ENCODE data around the gene FEM1A. TPM values are rescaled to one million over a fixed set of nuclear protein-coding genes. Genes with fewer than 3 reads are reported as not detected.
"Not testable (repeated sequence)": the region's sequence is repeated elsewhere in the genome, so short reads cannot be mapped to it uniquely, and the experiment has no call there.

FEM1A gene
- 7.8 and 12.5 TPM in 2 replicates for total RNA-seq (2014; rRNA removed; shearing (Covaris generic); ENCODE audit: low replicate concordance)

DNA sequence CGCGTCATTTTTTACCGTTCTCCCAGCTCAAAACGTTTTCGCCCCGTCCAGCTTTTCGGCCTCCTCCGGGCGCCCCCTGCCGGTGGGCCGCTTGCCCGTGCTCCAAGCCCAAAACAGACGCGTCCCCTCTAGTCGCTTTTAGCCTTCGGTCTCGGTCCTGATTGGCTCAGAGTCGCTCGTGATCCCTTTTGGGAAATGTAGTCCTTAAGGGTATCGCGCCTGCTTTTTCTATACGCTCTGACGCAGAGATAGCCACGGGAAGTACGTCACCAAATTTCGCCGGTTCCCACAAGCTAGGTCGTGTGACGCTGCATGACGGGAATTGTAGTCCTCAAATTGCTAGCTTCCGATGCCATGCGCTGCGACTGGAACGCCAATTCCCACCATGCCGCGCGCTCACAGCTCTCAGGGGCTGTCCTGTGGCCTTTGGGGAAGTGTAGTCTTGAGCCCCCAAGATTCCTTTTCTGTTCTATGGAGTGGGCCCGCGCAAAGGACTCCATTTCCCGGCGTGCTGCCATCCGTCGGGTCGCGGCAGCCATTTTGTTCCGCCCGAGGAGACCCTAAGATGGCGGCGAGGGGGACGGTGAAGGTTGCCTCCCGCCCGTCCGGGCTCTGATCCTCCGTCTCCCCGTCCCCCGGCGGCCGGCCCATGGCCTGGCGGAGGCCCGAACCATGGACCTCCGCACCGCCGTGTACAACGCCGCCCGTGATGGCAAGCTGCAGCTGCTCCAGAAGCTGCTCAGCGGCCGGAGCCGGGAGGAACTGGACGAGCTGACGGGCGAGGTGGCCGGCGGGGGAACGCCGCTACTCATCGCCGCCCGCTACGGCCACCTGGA lies at the start of gene FEM1A:
TSS of gene FEM1A (plus strand) at position 552 of the 836 bp plus-strand sequence. CDS start at position 673, 121 bp downstream.
- Histone ChIP-seq H3K36me3 (ENCODE audit: insufficient read depth, low read length) (peaks cover 5% of the 10 kb centered on the region), H3K27me3 (ENCODE audit: low read length) (no peaks in the 10 kb centered on the region), H3K9me2 (replicated peaks; ENCODE audit: insufficient read depth, low read length) (no peaks in the 10 kb centered on the region), H3K4me1 (ENCODE audit: low read length) (peaks cover 19% of the 10 kb centered on the region), H3K79me2 (ENCODE audit: low read length) (peaks cover 35% of the 10 kb centered on the region), H3K9ac (ENCODE audit: low read length) (peak within 1 kb of the TSS; percentile 83), H2AFZ (ENCODE audit: low read length) (peak within 1 kb of the TSS; percentile 80; the same call in 1 of the 2 replicates), H3K4me2 (ENCODE audit: low read depth, low read length, poor library complexity, severe bottlenecking) (peak within 1 kb of the TSS; percentile 98), H3K27ac (ENCODE audit: low read length) (peak within 1 kb of the TSS; percentile 49), H3K4me3 (ENCODE audit: low read length) (peak within 1 kb of the TSS; percentile 92), H4K20me1 (ENCODE audit: insufficient read depth, low read depth, low read length) (no peaks in the 10 kb centered on the region; the same call in 1 of the 2 replicates), H3K9me3 (ENCODE audit: low read length) (no peaks in the 10 kb centered on the region)
- DNase-seq: peak; percentile 100

GRCh38 chr19:4742723-4743646 lies 48.5 kb upstream of the FEM1A start:
- no peak overlapping the region for H3K27ac ChIP-seq (ENCODE audit: low read length)
- no peaks in the 10 kb centered on the region for H3K79me2 ChIP-seq (ENCODE audit: low read length)
- no peaks in the 10 kb centered on the region for H3K9me2 ChIP-seq (replicated peaks; ENCODE audit: insufficient read depth, low read length)
- H4K20me1 ChIP-seq (ENCODE audit: insufficient read depth, low read depth, low read length): no peaks in the 10 kb centered on the region
- no peak overlapping the region for H3K9ac ChIP-seq (ENCODE audit: low read length)
- H2AFZ ChIP-seq (ENCODE audit: low read length): no peak overlapping the region
- no peaks in the 10 kb centered on the region for H3K9me3 ChIP-seq (ENCODE audit: low read length)
- DNase-seq: no peak
- H3K36me3 ChIP-seq (ENCODE audit: insufficient read depth, low read length): no peaks in the 10 kb centered on the region
- H3K4me2 ChIP-seq (ENCODE audit: low read depth, low read length, poor library complexity, severe bottlenecking): no peak overlapping the region
- H3K4me1 ChIP-seq (ENCODE audit: low read length): peaks cover 10% of the 10 kb centered on the region
- no peaks in the 10 kb centered on the region for H3K27me3 ChIP-seq (ENCODE audit: low read length)
- H3K4me3 ChIP-seq (ENCODE audit: low read length): no peak overlapping the region

DNA sequence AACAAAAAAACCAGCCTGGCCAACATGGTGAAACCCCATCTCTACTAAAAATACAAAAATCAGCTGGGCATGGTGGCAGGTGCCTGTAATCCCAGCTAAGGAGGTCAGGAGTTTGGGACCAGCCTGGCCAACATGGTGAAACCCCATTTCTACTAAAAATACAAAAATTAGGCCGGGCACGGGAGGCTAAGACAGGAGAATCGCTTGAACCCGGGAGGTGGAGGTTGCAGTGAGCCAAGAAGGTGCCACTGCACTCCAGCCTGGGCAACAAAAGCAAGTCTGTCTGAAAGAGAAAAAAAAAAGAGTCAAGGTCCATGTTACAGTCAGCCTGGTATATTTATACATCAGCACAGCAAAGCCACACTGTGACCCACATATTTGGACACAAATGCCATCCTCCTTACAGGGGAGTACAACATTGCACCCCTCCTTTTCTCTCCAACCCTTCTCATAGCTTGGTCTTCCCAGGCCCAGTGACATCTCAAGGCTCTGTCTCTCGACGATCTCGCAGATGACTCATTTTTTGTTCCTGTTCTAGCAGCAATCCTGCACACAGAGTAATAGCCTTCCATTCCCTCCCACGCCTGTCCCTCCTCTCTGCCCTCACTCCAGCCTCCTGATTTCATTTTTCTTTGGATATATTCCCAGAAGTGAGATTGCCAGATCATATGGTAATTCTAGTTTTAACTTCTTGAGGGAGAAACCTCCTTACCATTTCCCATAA lies 46.9 kb upstream of the FEM1A start:
- Histone ChIP-seq H3K36me3 (ENCODE audit: insufficient read depth, low read length) (no peaks in the 10 kb centered on the region), H3K27ac (ENCODE audit: low read length) (no peak overlapping the region), H3K9me3 (ENCODE audit: low read length) (no peaks in the 10 kb centered on the region), H3K9me2 (replicated peaks; ENCODE audit: insufficient read depth, low read length) (no peaks in the 10 kb centered on the region), H3K27me3 (ENCODE audit: low read length) (no peaks in the 10 kb centered on the region), H3K4me2 (ENCODE audit: low read depth, low read length, poor library complexity, severe bottlenecking) (no peak overlapping the region), H3K4me1 (ENCODE audit: low read length) (no peaks in the 10 kb centered on the region), H3K4me3 (ENCODE audit: low read length) (no peak overlapping the region), H4K20me1 (ENCODE audit: insufficient read depth, low read depth, low read length) (no peaks in the 10 kb centered on the region), H2AFZ (ENCODE audit: low read length) (no peak overlapping the region), H3K79me2 (ENCODE audit: low read length) (no peaks in the 10 kb centered on the region), H3K9ac (ENCODE audit: low read length) (no peak overlapping the region)
- no peak for DNase-seq

GRCh38 chr19:4745175-4745574 lies 46.4 kb upstream of the FEM1A start:
- H4K20me1 ChIP-seq (ENCODE audit: insufficient read depth, low read depth, low read length); H3K9me2 ChIP-seq (replicated peaks; ENCODE audit: insufficient read depth, low read length); H3K4me3 ChIP-seq (ENCODE audit: low read length); H3K36me3 ChIP-seq (ENCODE audit: insufficient read depth, low read length); H3K79me2 ChIP-seq (ENCODE audit: low read length); H3K9me3 ChIP-seq (ENCODE audit: low read length); H3K27ac ChIP-seq (ENCODE audit: low read length); H2AFZ ChIP-seq (ENCODE audit: low read length); H3K9ac ChIP-seq (ENCODE audit: low read length); DNase-seq; H3K27me3 ChIP-seq (ENCODE audit: low read length); H3K4me1 ChIP-seq (ENCODE audit: low read length); H3K4me2 ChIP-seq (ENCODE audit: low read depth, low read length, poor library complexity, severe bottlenecking): not testable (repeated sequence)

DNA sequence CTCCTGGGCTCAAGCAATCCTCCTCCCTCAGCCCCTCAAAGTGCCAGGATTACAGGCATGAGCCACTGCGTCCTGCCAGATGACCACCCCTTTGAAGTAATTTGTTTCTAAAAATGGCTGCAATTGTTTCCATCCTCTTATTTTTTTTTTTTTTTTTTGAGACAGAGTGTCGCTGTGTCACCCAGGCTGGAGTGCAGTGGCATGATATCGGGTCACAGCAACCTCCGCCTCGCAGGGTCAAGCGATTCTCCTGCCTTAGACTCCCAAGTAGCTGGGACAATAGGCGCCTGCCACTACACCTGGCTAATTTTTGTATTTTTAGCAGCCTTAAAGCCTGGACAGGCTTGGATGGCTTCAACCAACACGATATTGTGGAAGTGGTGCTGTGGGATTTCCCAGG lies 45.5 kb upstream of the FEM1A start:
- Histone ChIP-seq H3K9me2 (replicated peaks; ENCODE audit: insufficient read depth, low read length) (no peaks in the 10 kb centered on the region), H3K79me2 (ENCODE audit: low read length) (no peaks in the 10 kb centered on the region), H2AFZ (ENCODE audit: low read length) (no peak overlapping the region), H3K4me2 (ENCODE audit: low read depth, low read length, poor library complexity, severe bottlenecking) (no peak overlapping the region), H3K27me3 (ENCODE audit: low read length) (no peaks in the 10 kb centered on the region), H3K27ac (ENCODE audit: low read length) (no peak overlapping the region), H4K20me1 (ENCODE audit: insufficient read depth, low read depth, low read length) (no peaks in the 10 kb centered on the region), H3K36me3 (ENCODE audit: insufficient read depth, low read length) (no peaks in the 10 kb centered on the region), H3K9me3 (ENCODE audit: low read length) (no peaks in the 10 kb centered on the region), H3K4me1 (ENCODE audit: low read length) (no peaks in the 10 kb centered on the region), H3K4me3 (ENCODE audit: low read length) (no peak overlapping the region), H3K9ac (ENCODE audit: low read length) (no peak overlapping the region)
- DNase-seq: no peak

DNA sequence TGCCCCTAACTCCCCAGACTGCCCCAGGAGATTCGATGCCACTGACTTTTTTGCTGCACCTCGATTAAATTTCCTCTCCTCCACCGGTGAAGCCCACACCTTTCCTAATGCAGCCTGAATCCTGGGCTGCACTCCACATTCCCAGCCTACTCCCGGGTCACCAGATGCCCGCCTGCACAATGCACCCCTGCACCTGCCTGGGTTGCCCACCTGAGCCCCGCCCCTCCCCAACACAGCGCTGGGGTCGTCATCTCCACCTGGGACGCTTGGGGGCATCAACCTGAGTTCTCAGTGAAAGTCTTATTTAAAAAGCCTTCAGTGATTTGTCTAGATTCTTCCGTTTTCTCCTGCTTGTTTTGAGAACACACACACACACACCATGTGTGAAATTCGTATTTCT lies 43.3 kb upstream of the FEM1A start:
- Histone ChIP-seq H3K27ac (ENCODE audit: low read length) (no peak overlapping the region), H4K20me1 (ENCODE audit: insufficient read depth, low read depth, low read length) (no peaks in the 10 kb centered on the region), H3K4me2 (ENCODE audit: low read depth, low read length, poor library complexity, severe bottlenecking) (no peak overlapping the region), H2AFZ (ENCODE audit: low read length) (no peak overlapping the region), H3K79me2 (ENCODE audit: low read length) (no peaks in the 10 kb centered on the region), H3K36me3 (ENCODE audit: insufficient read depth, low read length) (no peaks in the 10 kb centered on the region), H3K4me3 (ENCODE audit: low read length) (no peak overlapping the region), H3K27me3 (ENCODE audit: low read length) (no peaks in the 10 kb centered on the region), H3K9me2 (replicated peaks; ENCODE audit: insufficient read depth, low read length) (no peaks in the 10 kb centered on the region), H3K9ac (ENCODE audit: low read length) (no peak overlapping the region), H3K9me3 (ENCODE audit: low read length) (no peaks in the 10 kb centered on the region), H3K4me1 (ENCODE audit: low read length) (no peaks in the 10 kb centered on the region; the same call in 1 of the 2 replicates)
- no peak for DNase-seq

DNA sequence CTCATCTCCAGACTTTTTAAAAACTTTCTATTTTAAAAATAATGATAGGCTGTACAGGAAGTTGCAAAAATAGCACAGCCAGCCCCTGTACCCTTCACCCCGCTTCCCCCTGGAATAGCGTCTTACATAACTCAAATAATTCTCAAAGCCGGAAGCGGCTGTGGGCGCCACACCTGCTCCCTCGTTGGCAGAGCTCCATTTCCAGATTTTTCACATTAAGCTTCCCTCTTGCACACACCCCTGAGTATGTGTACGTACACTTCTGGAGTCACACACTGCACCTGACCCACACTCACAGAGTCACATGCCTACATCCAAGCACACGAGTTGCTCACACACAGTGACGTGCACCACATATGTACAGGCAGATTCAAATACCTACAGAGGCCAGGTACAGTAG lies 42.9 kb upstream of the FEM1A start:
- DNase-seq: no peak
- H3K36me3 ChIP-seq (ENCODE audit: insufficient read depth, low read length): no peaks in the 10 kb centered on the region
- H3K4me3 ChIP-seq (ENCODE audit: low read length): no peak overlapping the region
- H3K27ac ChIP-seq (ENCODE audit: low read length): no peak overlapping the region
- H3K79me2 ChIP-seq (ENCODE audit: low read length): no peaks in the 10 kb centered on the region
- H3K4me2 ChIP-seq (ENCODE audit: low read depth, low read length, poor library complexity, severe bottlenecking): no peak overlapping the region
- no peaks in the 10 kb centered on the region for H3K9me3 ChIP-seq (ENCODE audit: low read length)
- H3K9ac ChIP-seq (ENCODE audit: low read length): no peak overlapping the region
- no peaks in the 10 kb centered on the region for H3K9me2 ChIP-seq (replicated peaks; ENCODE audit: insufficient read depth, low read length)
- H4K20me1 ChIP-seq (ENCODE audit: insufficient read depth, low read depth, low read length): no peaks in the 10 kb centered on the region
- no peaks in the 10 kb centered on the region for H3K27me3 ChIP-seq (ENCODE audit: low read length)
- no peaks in the 10 kb centered on the region; the same call in 1 of the 2 replicates for H3K4me1 ChIP-seq (ENCODE audit: low read length)
- no peak overlapping the region for H2AFZ ChIP-seq (ENCODE audit: low read length)

Data from Karpas-422 (cell line).